Hematopoietic multipotent progenitor cell treated with erythropoietin and hydrocortisone succinate and interleukin-3 and kit ligand, for 17 days (in vitro differentiated cells): Measurements from ENCODE around the gene PGGT1B.

Source experiments
- DNase-seq: peaks from one replicate; pipeline ENCODE4 v3.0.0-alpha.2; 2015; ENCODE audit warnings: low spot score

The PGGT1B gene

DNA sequence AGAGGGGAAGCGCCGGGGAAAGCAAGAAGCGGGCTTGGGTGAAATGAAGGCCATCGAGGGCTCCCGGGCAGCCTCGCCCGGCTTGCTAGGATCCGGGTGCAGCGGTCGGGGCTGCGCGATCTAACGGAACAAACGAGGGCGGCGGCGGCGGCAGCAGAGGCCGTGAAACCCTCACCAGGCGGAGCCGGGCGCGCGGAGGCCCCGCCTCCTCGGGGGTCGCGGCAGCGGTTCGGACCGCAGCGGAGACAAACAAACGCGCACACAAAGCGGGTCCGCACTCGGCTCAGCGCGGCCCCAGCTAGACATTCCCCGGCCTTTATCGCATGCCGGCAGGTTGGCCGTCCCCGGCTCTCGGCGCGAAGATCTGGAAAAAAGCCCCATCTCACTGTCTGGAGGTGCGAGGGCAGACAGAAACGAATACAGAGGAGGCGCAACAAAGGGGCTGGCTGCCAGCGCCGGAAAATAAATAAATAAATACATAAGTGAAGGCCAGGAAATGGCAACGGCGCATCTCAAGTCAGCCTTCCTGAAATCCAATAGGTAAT is 82.4 kb downstream of the PGGT1B start:
- DNase-seq: no peak

- DNase-seq: no peak
Observed at GRCh38 chr5:115179394-115180164, 83.1 kb downstream of the PGGT1B start.

GRCh38 chr5:115179030-115179393 is 83.7 kb downstream of the PGGT1B start:
- DNase-seq: no peak

GRCh38 chr5:115170929-115171510 is 91.7 kb downstream of the PGGT1B start:
- no peak for DNase-seq

GRCh38 chr5:115170134-115170928 is 92.3 kb downstream of the PGGT1B start:
- DNase-seq: no peak

DNA sequence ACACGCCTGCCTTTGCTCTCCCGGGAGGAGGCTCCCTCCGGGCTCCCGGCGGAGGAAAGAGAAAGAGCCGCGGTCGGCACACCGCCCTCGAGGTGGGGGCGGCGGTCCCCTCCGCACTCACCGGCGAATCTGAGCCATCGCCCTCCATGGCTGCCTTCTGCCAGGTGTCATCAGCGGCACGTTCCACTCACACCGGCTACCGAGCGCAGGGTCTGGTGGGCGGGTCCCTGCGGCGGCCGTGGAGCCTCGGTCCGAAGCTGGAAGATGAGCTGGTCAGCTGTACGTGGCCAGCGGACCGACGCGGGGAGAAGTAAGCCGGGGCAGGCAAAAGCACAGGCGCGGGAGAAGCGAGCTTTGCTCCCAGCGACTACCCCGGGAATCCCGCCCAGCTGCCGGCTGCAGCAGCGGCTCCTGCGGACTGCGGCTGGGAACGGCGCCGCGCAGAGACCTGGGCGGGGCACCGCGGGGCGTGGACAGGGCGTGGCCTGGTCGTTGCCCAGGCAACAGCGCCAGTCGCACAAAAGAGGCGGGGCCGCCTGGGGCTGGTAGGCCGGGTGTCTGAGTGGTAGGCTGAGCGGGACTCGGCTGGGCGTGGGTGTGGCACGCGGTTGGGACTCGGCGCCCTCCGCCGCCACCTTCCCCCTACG is 93.1 kb downstream of the PGGT1B start, which contains the start of gene TRIM36:
TRIM36 (minus strand) TSS at position 422 of the 647 bp plus-strand sequence; CDS start at position 148, 274 bp downstream.
- DNase-seq: peak; percentile 87

GRCh38 chr5:115168829-115169486 is 93.7 kb downstream of the PGGT1B start:
- DNase-seq: no peak

DNA sequence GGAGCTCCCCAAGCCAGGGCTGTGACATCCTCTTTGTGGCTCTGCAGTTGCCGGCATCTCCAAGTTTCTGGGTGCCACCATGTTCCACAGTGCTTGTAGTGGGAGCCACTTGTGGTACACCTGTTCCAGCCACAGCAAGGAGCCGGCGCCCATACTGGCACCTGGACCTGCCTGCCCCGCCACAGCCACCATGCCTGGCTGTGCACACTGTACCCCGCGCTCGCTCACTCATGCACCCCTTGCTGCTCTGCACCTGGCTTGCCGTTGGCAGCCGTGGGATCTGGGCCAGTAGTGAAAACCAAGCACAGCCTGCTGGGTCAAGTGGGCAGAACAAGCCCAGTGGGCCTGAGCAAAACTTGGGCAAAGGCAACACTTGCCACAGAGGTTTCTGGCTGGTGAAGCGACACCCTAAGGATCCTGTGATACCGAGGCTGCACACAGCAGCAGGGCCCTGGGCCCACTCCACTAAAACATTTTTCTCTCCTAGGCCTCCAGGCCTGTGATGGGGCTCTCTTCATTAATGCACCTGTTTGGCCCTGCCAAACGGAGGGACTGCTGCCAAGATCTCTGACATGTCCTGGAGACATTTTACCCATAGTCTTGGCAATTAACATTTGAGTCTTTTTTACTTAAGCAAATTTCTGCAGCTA is 95.8 kb downstream of the PGGT1B start:
- no peak for DNase-seq

GRCh38 chr5:115165790-115166189 is 96.9 kb downstream of the PGGT1B start:
- DNase-seq: no peak

DNA sequence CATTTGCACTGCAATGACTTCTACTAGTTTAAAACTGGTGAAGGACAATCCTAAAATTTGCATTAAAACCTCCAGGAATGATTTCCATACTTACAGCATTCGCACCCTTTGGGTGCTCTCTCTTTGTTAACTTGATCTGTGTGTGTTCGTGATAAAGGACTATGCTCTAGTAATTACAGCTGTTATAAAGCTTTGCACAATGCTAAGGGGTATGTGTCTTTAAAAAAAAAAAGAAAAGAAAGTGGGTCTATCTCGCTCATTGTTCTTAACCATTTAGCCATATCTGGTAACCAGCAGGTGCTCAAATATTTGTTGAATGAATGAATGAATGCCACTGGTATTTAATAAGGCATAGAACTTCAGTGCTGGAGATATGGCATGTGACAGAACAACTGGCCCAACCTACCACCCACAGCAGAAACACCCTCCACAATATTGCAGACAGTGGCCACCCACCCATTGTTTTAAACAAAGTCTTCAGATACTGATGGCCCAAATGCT is 101.7 kb downstream of the PGGT1B start:
- DNase-seq: no peak
